Endothelial cell of umbilical vein (primary cell): Measurements from ENCODE around the gene CCRL2. TPM values are rescaled to one million over a fixed set of nuclear protein-coding genes. Genes with fewer than 3 reads are reported as not detected.

ENCODE experiments used
- BruUV-seq: library from RNA; stranded (reverse); fragments of 400-500 nt; replicated peaks from 2 replicates; lab custom pipeline; 2021; lab: Mats Ljungman, UMichigan
- CTCF ChIA-PET: fragments of 300-600, 350-600 bp; sonication (Branson Sonifier 250); formaldehyde crosslinking; loops from one replicate; lab custom pipeline; 2021; ENCODE audit warnings: antibody characterized with exemption, inconsistent platforms; lab: Charles Lee
- POLR2A ChIA-PET: fragments of 300-600, 350-600 bp; sonication (Branson Sonifier 250); formaldehyde crosslinking; loops from one replicate; lab custom pipeline; 2021; ENCODE audit warnings: antibody characterized with exemption, inconsistent platforms; lab: Charles Lee
- DNase-seq: peaks from one replicate; pipeline ENCODE4 v3.0.0-alpha.2; 2011; ENCODE audit warnings: low read depth, low spot score
- FAIRE-seq: peaks from 2 replicates; lab custom pipeline; 2011; peaks lifted over from hg19 to GRCh38; lab: Jason Lieb, UNC
- H2AFZ ChIP-seq: 2 replicates; pipeline ENCODE4 v1.6.0; 2012; ENCODE audit warnings: low read depth, low read length, control low read depth, inconsistent platforms
- H3K27ac ChIP-seq: 2 replicates; pipeline ENCODE4 v1.5.1; 2011; ENCODE audit warnings: low read depth, mild to moderate bottlenecking, control low read depth, low read length, moderate library complexity; ENCODE audit not compliant: insufficient read depth
- H3K27me3 ChIP-seq, 2 experiments: 2 replicates each; pipeline versions ENCODE4 v1.6.0 to v1.6.1; 2011; ENCODE audit warnings: low read length in 2 of 2, mixed read lengths in 1 of 2; ENCODE audit not compliant: control insufficient read depth in 2 of 2, insufficient read depth in 2 of 2
- H3K36me3 ChIP-seq, 2 experiments: 2 replicates in 1 of 2; 3 replicates in 1 of 2; pipeline ENCODE4 v1.5.1; 2011; ENCODE audit warnings: low read length in 2 of 2, mild to moderate bottlenecking in 1 of 2, moderate library complexity in 1 of 2; ENCODE audit not compliant: control insufficient read depth in 2 of 2, insufficient read depth in 2 of 2; ENCODE audit errors: extremely low read depth in 1 of 2
- H3K4me1 ChIP-seq: 3 replicates; pipeline ENCODE4 v1.5.1; 2011; ENCODE audit warnings: mild to moderate bottlenecking, low read length; ENCODE audit not compliant: control insufficient read depth, insufficient read depth; ENCODE audit errors: extremely low read depth
- H3K4me2 ChIP-seq: 2 replicates; pipeline ENCODE4 v1.6.1; 2011; ENCODE audit warnings: low read length, control low read depth, mixed read lengths; ENCODE audit not compliant: insufficient read depth
- H3K4me3 ChIP-seq, 3 experiments: fragments of 200-600 bp in 1 of 3; sonication (generic), shearing (Covaris generic) in 1 of 3; replicated peaks in 1 of 3; 2 replicates each; pipeline ENCODE4 v1.5.1; 2011 to 2016; ENCODE audit warnings: control low read depth in 3 of 3, low read length in 3 of 3, mild to moderate bottlenecking in 2 of 3, inconsistent platforms in 1 of 3, low read depth in 1 of 3, moderate library complexity in 1 of 3; ENCODE audit not compliant: insufficient read depth in 1 of 3
- H3K79me2 ChIP-seq: 2 replicates; pipeline ENCODE4 v1.6.0; 2012; ENCODE audit warnings: low read length, inconsistent platforms; ENCODE audit not compliant: control insufficient read depth, insufficient read depth
- H3K9ac ChIP-seq: replicated peaks from 2 replicates; pipeline ENCODE3; 2011; ENCODE audit warnings: low read length, control low read depth; ENCODE audit not compliant: insufficient read depth; ENCODE audit errors: extremely low read depth
- H3K9me1 ChIP-seq: replicated peaks from 3 replicates; pipeline ENCODE4 v1.6.0; 2011; ENCODE audit warnings: mild to moderate bottlenecking, low read length; ENCODE audit not compliant: control insufficient read depth, insufficient read depth; ENCODE audit errors: extremely low read depth
- H3K9me3 ChIP-seq: replicated peaks from 2 replicates; pipeline ENCODE4 v1.5.1; 2012; ENCODE audit warnings: low read length, inconsistent platforms; ENCODE audit not compliant: control insufficient read depth, insufficient read depth
- H4K20me1 ChIP-seq: replicated peaks from 2 replicates; pipeline ENCODE3; 2011; ENCODE audit warnings: mild to moderate bottlenecking, low read length; ENCODE audit not compliant: control insufficient read depth, insufficient read depth; ENCODE audit errors: extremely low read depth
- CTCF ChIP-seq, 2 donors: IDR thresholded peaks; 1 replicate in 1 of 2; 2 replicates in 1 of 2; pipeline ENCODE4 v1.5.1; 2011; ENCODE audit warnings: low read length in 2 of 2, mild to moderate bottlenecking in 2 of 2, moderate library complexity in 2 of 2, control low read depth in 1 of 2, inconsistent platforms in 1 of 2, low read depth in 1 of 2; ENCODE audit not compliant: insufficient read depth in 1 of 2; ENCODE audit errors: extremely low read depth in 1 of 2
- EZH2 ChIP-seq: IDR thresholded peaks from 2 replicates; pipeline ENCODE4 v1.6.1; 2012; ENCODE audit warnings: borderline replicate concordance, low read depth, mild to moderate bottlenecking, moderate library complexity, low read length, inconsistent platforms; ENCODE audit not compliant: severe bottlenecking
- FOS ChIP-seq: IDR thresholded peaks from 2 replicates; pipeline ENCODE4 v1.6.1; 2011; ENCODE audit warnings: mild to moderate bottlenecking, low read length, moderate library complexity, borderline replicate concordance; ENCODE audit not compliant: insufficient read depth
- GATA2 ChIP-seq: IDR thresholded peaks from 2 replicates; pipeline ENCODE4 v1.7.0; 2011; ENCODE audit warnings: low read depth, mild to moderate bottlenecking, moderate library complexity, mixed read lengths, low read length; ENCODE audit not compliant: insufficient read length, insufficient read depth
- JUN ChIP-seq: IDR thresholded peaks from 2 replicates; pipeline ENCODE4 v1.6.1; 2011; ENCODE audit warnings: borderline replicate concordance, low read depth; ENCODE audit not compliant: insufficient read length, insufficient read depth
- MAX ChIP-seq: IDR thresholded peaks from 2 replicates; pipeline ENCODE4 v1.6.1; 2011; ENCODE audit not compliant: insufficient read depth, insufficient read length
- MYC ChIP-seq: IDR thresholded peaks from one replicate; pipeline ENCODE4 v1.6.1; 2011; ENCODE audit warnings: mild to moderate bottlenecking, low read depth, low read length
- POLR2A ChIP-seq: IDR thresholded peaks from 2 replicates; pipeline ENCODE4 v1.6.1; 2012; ENCODE audit warnings: low read depth, mild to moderate bottlenecking, control low read depth, low read length
- POLR2AphosphoS5 ChIP-seq: IDR thresholded peaks from 2 replicates; pipeline ENCODE4 v1.6.1; 2012; ENCODE audit warnings: low read depth, mild to moderate bottlenecking, control low read depth, low read length, moderate library complexity; ENCODE audit not compliant: insufficient read depth
- dilution Hi-C: fragments of 300-500 bp; cut with MboI; formaldehyde crosslinking; loops from one replicate; pipeline ENCODE4 v1.15.0; 2019; ENCODE audit warnings: low sequenced_read_pairs; ENCODE audit not compliant: extremely low pct_ligation_motif_present
- intact Hi-C: fragments of 100-400 bp; cut with micrococcal nuclease; formaldehyde crosslinking; loops from one replicate; pipeline ENCODE4 v1.10.0; 2022
- polyA plus RNA-seq, 4 experiments: library from polyadenylated mRNA; depleted of rRNA in 3 of 4; stranded (reverse) in 3 of 4; unstranded in 1 of 4; fragments of >200 nt; gene quantifications; 2 replicates each; pipeline versions ENCODE4 v1.2.1 to v1.2.3, GENCODE V29; 2011 to 2012; ENCODE audit warnings: missing spikeins in 1 of 4
- total RNA-seq: library from RNA; stranded (reverse); gene quantifications from 2 replicates; pipeline ENCODE4 v1.2.3, GENCODE V29; 2021

CCRL2 gene
- total and polyA plus RNA-seq, 2 donors (not counting 3 experiments of a cell fraction or from before 2014, with no cell fraction given), result 6.4 to 6.6 TPM

- no peaks in the 10 kb centered on the region for H3K36me3 ChIP-seq
- H3K9me3 ChIP-seq, result no peaks in the 10 kb centered on the region
- H3K9me1 ChIP-seq, result no peaks in the 10 kb centered on the region
- no peak overlapping the region for H3K9ac ChIP-seq
- no peak overlapping the region for H2AFZ ChIP-seq
- TF ChIP-seq EZH2 (no peak), MYC (no peak), FOS (no peak), GATA2 (no peak), POLR2AphosphoS5 (no peak), JUN (no peak), POLR2A (no peak), MAX (no peak), CTCF (IDR thresholded peaks at IDR 0.05; ENCODE audit: extremely low read depth in 1 of 2, insufficient read depth in 1 of 2, low read depth in 1 of 2, low read length in 2 of 2) (no peak)
- intact Hi-C loops, result no loop called here
- H4K20me1 ChIP-seq, result no peaks in the 10 kb centered on the region
- no peak overlapping the region for H3K27ac ChIP-seq
- H3K79me2 ChIP-seq, result no peaks in the 10 kb centered on the region
- H3K27me3 ChIP-seq, result peaks cover 8 to 11% of the 10 kb centered on the region in 2 experiments
- FAIRE-seq (no peak), DNase-seq (no peak)
- POLR2A ChIA-PET, result no interaction called here
- no peak overlapping the region for H3K4me3 ChIP-seq
- CTCF ChIA-PET, result no interaction called here
- no TSS peak for BruUV-seq
- dilution Hi-C loops, result no loop called here
- no peak overlapping the region for H3K4me2 ChIP-seq
- H3K4me1 ChIP-seq, result no peaks in the 10 kb centered on the region
These were observed 41.1 kb upstream of the CCRL2 start for GRCh38 chr3:46365737-46366524.
